ENCODE results near the gene RPL35. TPM values are rescaled to one million over a fixed set of nuclear protein-coding genes. Genes with fewer than 3 reads are reported as not detected.

Gene RPL35
- total RNA-seq, 1 donor from 2014 or later, result 2,553 TPM

GRCh38 chr9:124880501-124880900, 18.7 kb upstream of the RPL35 start:
- TF ChIP-seq EZH2phosphoT487 (IDR thresholded peaks at IDR 0.05) (no peak), EZH2 (IDR thresholded peaks at IDR 0.05) (no peak), CTCF (IDR thresholded peaks at IDR 0.05) (no peak)
- Mint-ChIP-seq H3K4me3 (no peak overlapping the region), H3K9me3 (no peaks in the 10 kb centered on the region), H3K27me3 (ENCODE audit: insufficient read depth, low read depth) (peaks cover 4% of the 10 kb centered on the region), H3K36me3 (peaks cover 19% of the 10 kb centered on the region), H3K4me1 (peaks cover 2% of the 10 kb centered on the region), H3K27ac (no peak overlapping the region)
- Histone ChIP-seq H4K20me1 (ENCODE audit: low read depth) (peaks cover 18% of the 10 kb centered on the region), H3K27me3 (no peaks in the 10 kb centered on the region), H3K9me3 (ENCODE audit: low read depth) (no peaks in the 10 kb centered on the region), H3K36me3 (no peaks in the 10 kb centered on the region), H3K9ac (peak overlapping the region; percentile 27), H2AFZ (replicated peaks) (no peak overlapping the region), H3K4me3 (no peak overlapping the region), H3K79me2 (ENCODE audit: low read depth) (no peaks in the 10 kb centered on the region), H3K4me1 (peaks cover 22% of the 10 kb centered on the region), H3F3A (ENCODE audit: low read depth) (peaks cover 34% of the 10 kb centered on the region), H3K27ac (no peak overlapping the region), H3K4me2 (no peak overlapping the region)
- DNase-seq (ENCODE audit: low spot score), result no peak

GRCh38 chr9:124879226-124879625, 17.5 kb upstream of the RPL35 start:
- H3K9me3 Mint-ChIP-seq, result no peaks in the 10 kb centered on the region
- H3K4me3 ChIP-seq, result no peak overlapping the region
- no peaks in the 10 kb centered on the region for H3K79me2 ChIP-seq (ENCODE audit: low read depth)
- H3F3A ChIP-seq (ENCODE audit: low read depth), result peaks cover 28% of the 10 kb centered on the region
- no peaks in the 10 kb centered on the region for H3K27me3 ChIP-seq
- H3K9ac ChIP-seq, result no peak overlapping the region
- H3K36me3 Mint-ChIP-seq, result peaks cover 17% of the 10 kb centered on the region
- H3K9me3 ChIP-seq (ENCODE audit: low read depth), result no peaks in the 10 kb centered on the region
- peaks cover 4% of the 10 kb centered on the region for H3K27me3 Mint-ChIP-seq (ENCODE audit: insufficient read depth, low read depth)
- no peak overlapping the region for H2AFZ ChIP-seq (replicated peaks)
- no peaks in the 10 kb centered on the region for H3K36me3 ChIP-seq
- H3K27ac ChIP-seq, result no peak overlapping the region
- DNase-seq (ENCODE audit: low spot score), result no peak
- no peak overlapping the region for H3K27ac Mint-ChIP-seq
- H4K20me1 ChIP-seq (ENCODE audit: low read depth), result peaks cover 20% of the 10 kb centered on the region
- TF ChIP-seq CTCF (IDR thresholded peaks at IDR 0.05) (no peak), EZH2 (IDR thresholded peaks at IDR 0.05) (no peak), EZH2phosphoT487 (IDR thresholded peaks at IDR 0.05) (no peak)
- no peaks in the 10 kb centered on the region for H3K4me1 Mint-ChIP-seq
- H3K4me1 ChIP-seq, result peaks cover 16% of the 10 kb centered on the region
- no peak overlapping the region for H3K4me2 ChIP-seq
- H3K4me3 Mint-ChIP-seq, result no peak overlapping the region

GRCh38 chr9:124878518-124878917, 16.8 kb upstream of the RPL35 start:
- Histone ChIP-seq H4K20me1 (ENCODE audit: low read depth) (peaks cover 20% of the 10 kb centered on the region), H3K4me3 (no peak overlapping the region), H3K4me1 (peaks cover 14% of the 10 kb centered on the region), H3K27ac (no peak overlapping the region), H3K9ac (no peak overlapping the region), H3F3A (ENCODE audit: low read depth) (peaks cover 21% of the 10 kb centered on the region), H3K9me3 (ENCODE audit: low read depth) (no peaks in the 10 kb centered on the region), H2AFZ (replicated peaks) (no peak overlapping the region), H3K4me2 (no peak overlapping the region), H3K79me2 (ENCODE audit: low read depth) (peaks cover 2% of the 10 kb centered on the region), H3K27me3 (no peaks in the 10 kb centered on the region), H3K36me3 (no peaks in the 10 kb centered on the region)
- DNase-seq (ENCODE audit: low spot score), result no peak
- Mint-ChIP-seq H3K4me3 (no peak overlapping the region), H3K9me3 (no peaks in the 10 kb centered on the region), H3K27ac (no peak overlapping the region), H3K4me1 (no peaks in the 10 kb centered on the region), H3K27me3 (ENCODE audit: insufficient read depth, low read depth) (peaks cover 4% of the 10 kb centered on the region), H3K36me3 (peaks cover 14% of the 10 kb centered on the region)
- TF ChIP-seq EZH2 (IDR thresholded peaks at IDR 0.05), result no peak
- no peak for TF ChIP-seq CTCF (IDR thresholded peaks at IDR 0.05)
- TF ChIP-seq EZH2phosphoT487 (IDR thresholded peaks at IDR 0.05), result no peak
